Thoracic aorta (tissue), 2 donors: ENCODE measurements around the gene SEMA4G. TPM values are rescaled to one million over a fixed set of nuclear protein-coding genes. Genes with fewer than 3 reads are reported as not detected.

Experiments
- ATAC-seq: fragments of 150-250 bp; one replicate; pipeline ENCODE4 v1.8.0; 2017; ENCODE audit warnings: low read depth; ENCODE audit not compliant: insufficient number of reproducible peaks, low FRiP score
- DNase-seq: peaks from one replicate; pipeline ENCODE4 v3.0.0-alpha.2; 2020; ENCODE audit warnings: low spot score
- H3K27ac ChIP-seq, 2 donors: fragments of 200-600 bp; sonication (generic); 1 replicate in 1 of 2; 2 replicates in 1 of 2; pipeline ENCODE4 v1.5.1; 2016; ENCODE audit warnings: mild to moderate bottlenecking in 2 of 2, moderate library complexity in 2 of 2
- H3K27me3 ChIP-seq: fragments of 200-600 bp; sonication (generic); replicated peaks from 2 replicates; pipeline ENCODE4 v1.6.0; 2016; ENCODE audit warnings: mild to moderate bottlenecking; ENCODE audit not compliant: insufficient read depth
- H3K36me3 ChIP-seq: fragments of 200-600 bp; sonication (generic); one replicate; pipeline ENCODE4 v1.5.1; 2016
- H3K4me1 ChIP-seq, 2 donors: fragments of 200-600 bp; sonication (generic); 1 replicate in 1 of 2; 2 replicates in 1 of 2; pipeline versions ENCODE4 v1.5.1 to v1.6.0; 2016; ENCODE audit warnings: low read depth in 2 of 2, mild to moderate bottlenecking in 1 of 2; ENCODE audit not compliant: control insufficient read depth in 1 of 2
- H3K4me3 ChIP-seq: fragments of 200-600 bp; sonication (generic); 2 replicates; pipeline ENCODE4 v1.5.1; 2016; ENCODE audit warnings: mild to moderate bottlenecking
- H3K9me3 ChIP-seq: fragments of 200-600 bp; sonication (generic); 2 replicates; pipeline ENCODE4 v1.5.1; 2016
- total RNA-seq, 2 donors: library from RNA; depleted of rRNA; stranded (reverse); fragments of >200 nt; gene quantifications; one replicate each; pipeline versions ENCODE4 v1.1.0 to v1.2.3, GENCODE V29; 2016
- TF ChIP-seq, protein P1 (sequence below): fragments of 200-600 bp; sonication (generic); IDR thresholded peaks from one replicate; pipeline ENCODE4 v1.5.1; 2019; ENCODE audit warnings: antibody characterized with exemption

SEMA4G gene, protein sequence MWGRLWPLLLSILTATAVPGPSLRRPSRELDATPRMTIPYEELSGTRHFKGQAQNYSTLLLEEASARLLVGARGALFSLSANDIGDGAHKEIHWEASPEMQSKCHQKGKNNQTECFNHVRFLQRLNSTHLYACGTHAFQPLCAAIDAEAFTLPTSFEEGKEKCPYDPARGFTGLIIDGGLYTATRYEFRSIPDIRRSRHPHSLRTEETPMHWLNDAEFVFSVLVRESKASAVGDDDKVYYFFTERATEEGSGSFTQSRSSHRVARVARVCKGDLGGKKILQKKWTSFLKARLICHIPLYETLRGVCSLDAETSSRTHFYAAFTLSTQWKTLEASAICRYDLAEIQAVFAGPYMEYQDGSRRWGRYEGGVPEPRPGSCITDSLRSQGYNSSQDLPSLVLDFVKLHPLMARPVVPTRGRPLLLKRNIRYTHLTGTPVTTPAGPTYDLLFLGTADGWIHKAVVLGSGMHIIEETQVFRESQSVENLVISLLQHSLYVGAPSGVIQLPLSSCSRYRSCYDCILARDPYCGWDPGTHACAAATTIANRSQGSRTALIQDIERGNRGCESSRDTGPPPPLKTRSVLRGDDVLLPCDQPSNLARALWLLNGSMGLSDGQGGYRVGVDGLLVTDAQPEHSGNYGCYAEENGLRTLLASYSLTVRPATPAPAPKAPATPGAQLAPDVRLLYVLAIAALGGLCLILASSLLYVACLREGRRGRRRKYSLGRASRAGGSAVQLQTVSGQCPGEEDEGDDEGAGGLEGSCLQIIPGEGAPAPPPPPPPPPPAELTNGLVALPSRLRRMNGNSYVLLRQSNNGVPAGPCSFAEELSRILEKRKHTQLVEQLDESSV
- 1 to 10 TPM; 3.5 to 4.3 TPM for total RNA-seq

DNA sequence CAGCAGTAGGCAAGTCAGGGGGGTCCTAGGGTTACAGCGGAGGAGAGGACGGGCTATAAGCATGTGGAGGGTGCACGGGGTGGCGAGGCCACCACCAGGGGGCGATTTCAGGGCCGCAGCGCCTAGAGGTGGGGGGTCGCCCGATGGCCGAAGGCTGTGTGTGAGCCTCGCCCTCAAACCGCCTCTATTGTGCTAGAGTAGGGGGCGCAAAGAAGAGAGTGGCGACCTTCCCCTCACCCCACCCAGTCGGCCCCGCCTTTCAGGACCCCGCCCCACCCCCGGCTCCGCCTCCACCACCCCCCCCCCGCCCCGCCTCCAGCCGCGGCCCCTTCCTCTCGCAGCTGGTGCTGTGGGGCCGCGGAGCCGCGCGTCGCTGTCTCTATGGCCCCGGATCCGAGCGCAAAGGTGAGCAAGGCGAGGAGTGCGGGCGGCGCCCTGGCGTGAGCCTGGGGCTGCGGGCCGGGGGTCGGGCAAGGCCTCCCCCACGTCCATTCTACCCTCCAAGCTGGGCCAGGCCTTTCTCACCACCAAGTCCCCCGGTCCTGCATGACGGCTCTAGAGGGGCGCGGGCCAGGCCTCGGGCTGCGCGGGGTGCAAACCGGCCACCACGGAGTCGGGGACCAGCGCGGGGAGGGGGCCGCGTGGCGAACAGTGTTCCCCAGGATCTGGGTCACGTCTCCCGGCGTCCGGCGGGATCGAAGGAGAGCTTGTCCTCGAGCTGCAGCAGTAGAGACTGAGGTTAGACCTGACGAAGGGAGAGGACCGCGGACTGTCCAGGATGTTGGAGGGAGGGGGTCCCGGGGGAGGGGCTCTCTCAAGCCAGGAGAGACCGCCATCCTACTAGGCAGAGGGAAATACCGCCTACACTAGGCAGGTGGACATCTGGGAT is at the start of gene SEMA4G:
SEMA4G (plus strand) TSS at position 318 of the 889 bp plus-strand sequence. CDS start 3,409 bp downstream, outside the sequence.
- Histone ChIP-seq H3K4me3 (peak within 1 kb of the TSS; percentile 81), H3K4me1 (peaks cover 8 to 15% of the 10 kb centered on the region in 2 donors), H3K27ac (no peak within 1 kb of the TSS), H3K9me3 (no peaks in the 10 kb centered on the region), H3K27me3 (no peaks in the 10 kb centered on the region), H3K36me3 (no peaks in the 10 kb centered on the region)
- no peak for DNase-seq
- TF ChIP-seq, protein P1, sequence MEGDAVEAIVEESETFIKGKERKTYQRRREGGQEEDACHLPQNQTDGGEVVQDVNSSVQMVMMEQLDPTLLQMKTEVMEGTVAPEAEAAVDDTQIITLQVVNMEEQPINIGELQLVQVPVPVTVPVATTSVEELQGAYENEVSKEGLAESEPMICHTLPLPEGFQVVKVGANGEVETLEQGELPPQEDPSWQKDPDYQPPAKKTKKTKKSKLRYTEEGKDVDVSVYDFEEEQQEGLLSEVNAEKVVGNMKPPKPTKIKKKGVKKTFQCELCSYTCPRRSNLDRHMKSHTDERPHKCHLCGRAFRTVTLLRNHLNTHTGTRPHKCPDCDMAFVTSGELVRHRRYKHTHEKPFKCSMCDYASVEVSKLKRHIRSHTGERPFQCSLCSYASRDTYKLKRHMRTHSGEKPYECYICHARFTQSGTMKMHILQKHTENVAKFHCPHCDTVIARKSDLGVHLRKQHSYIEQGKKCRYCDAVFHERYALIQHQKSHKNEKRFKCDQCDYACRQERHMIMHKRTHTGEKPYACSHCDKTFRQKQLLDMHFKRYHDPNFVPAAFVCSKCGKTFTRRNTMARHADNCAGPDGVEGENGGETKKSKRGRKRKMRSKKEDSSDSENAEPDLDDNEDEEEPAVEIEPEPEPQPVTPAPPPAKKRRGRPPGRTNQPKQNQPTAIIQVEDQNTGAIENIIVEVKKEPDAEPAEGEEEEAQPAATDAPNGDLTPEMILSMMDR = peak; percentile 85
- ATAC-seq = no peak

GRCh38 chr10:100923580-100923979 is 45.7 kb upstream of the SEMA4G start:
- Histone ChIP-seq H3K27ac (no peak overlapping the region), H3K27me3 (no peaks in the 10 kb centered on the region), H3K36me3 (peaks cover 33% of the 10 kb centered on the region), H3K4me1 (no peaks in the 10 kb centered on the region), H3K9me3 (no peaks in the 10 kb centered on the region), H3K4me3 (no peak overlapping the region)
- ATAC-seq (no peak), DNase-seq (no peak)
- TF ChIP-seq, protein P1 = no peak

DNA sequence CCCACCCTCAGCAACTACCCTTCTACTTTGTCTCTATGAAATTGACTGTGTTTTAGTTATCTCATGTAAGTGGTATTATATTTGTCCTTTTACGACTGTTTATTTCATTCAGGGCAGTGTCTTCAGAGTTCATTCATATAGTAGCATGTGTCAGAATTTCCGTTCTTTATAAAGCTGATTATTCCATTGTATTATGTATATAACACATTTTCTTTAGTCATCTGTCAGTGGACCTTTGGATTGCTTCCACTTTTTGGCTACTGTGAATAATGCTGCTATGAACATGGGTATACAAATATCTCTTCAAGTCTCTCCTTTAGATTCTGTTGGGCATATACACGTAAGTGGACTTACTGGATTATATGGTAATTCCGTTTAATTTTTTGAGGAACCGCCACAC is 42.0 kb upstream of the SEMA4G start:
- Histone ChIP-seq H3K9me3 (no peaks in the 10 kb centered on the region), H3K36me3 (peaks cover 65% of the 10 kb centered on the region)
- TF ChIP-seq, protein P1 = no peak

GRCh38 chr10:100928039-100928438 is 41.3 kb upstream of the SEMA4G start:
- DNase-seq (no peak), ATAC-seq (no peak)
- TF ChIP-seq, protein P1 = no peak
- H3K9me3 ChIP-seq = no peaks in the 10 kb centered on the region
- no peaks in the 10 kb centered on the region for H3K4me1 ChIP-seq
- H3K27ac ChIP-seq = no peak overlapping the region
- peaks cover 66% of the 10 kb centered on the region for H3K36me3 ChIP-seq
- no peaks in the 10 kb centered on the region for H3K27me3 ChIP-seq
- no peak overlapping the region for H3K4me3 ChIP-seq

More for the DNA sequence above, 42.0 kb upstream of the SEMA4G start:
- Histone ChIP-seq H3K4me1 (no peaks in the 10 kb centered on the region), H3K27ac (no peak overlapping the region), H3K4me3 (no peak overlapping the region), H3K27me3 (no peaks in the 10 kb centered on the region)
- no peak for ATAC-seq
- DNase-seq = no peak
